Measurements from ENCODE around the gene LMO7.

GRCh38 chr13:75787249-75787928 lies 151.3 kb downstream of the LMO7 start:
- TF ChIP-seq, protein P1, sequence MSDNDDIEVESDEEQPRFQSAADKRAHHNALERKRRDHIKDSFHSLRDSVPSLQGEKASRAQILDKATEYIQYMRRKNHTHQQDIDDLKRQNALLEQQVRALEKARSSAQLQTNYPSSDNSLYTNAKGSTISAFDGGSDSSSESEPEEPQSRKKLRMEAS (CRISPR knock-in tag; IDR thresholded peaks at IDR 0.05) = no peak
- TF ChIP-seq CREM (CRISPR knock-in tag; IDR thresholded peaks at IDR 0.05) (no peak), NR2C2 (CRISPR knock-in tag; IDR thresholded peaks at IDR 0.05) (no peak)
- TF ChIP-seq, protein P2, sequence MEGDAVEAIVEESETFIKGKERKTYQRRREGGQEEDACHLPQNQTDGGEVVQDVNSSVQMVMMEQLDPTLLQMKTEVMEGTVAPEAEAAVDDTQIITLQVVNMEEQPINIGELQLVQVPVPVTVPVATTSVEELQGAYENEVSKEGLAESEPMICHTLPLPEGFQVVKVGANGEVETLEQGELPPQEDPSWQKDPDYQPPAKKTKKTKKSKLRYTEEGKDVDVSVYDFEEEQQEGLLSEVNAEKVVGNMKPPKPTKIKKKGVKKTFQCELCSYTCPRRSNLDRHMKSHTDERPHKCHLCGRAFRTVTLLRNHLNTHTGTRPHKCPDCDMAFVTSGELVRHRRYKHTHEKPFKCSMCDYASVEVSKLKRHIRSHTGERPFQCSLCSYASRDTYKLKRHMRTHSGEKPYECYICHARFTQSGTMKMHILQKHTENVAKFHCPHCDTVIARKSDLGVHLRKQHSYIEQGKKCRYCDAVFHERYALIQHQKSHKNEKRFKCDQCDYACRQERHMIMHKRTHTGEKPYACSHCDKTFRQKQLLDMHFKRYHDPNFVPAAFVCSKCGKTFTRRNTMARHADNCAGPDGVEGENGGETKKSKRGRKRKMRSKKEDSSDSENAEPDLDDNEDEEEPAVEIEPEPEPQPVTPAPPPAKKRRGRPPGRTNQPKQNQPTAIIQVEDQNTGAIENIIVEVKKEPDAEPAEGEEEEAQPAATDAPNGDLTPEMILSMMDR (IDR thresholded peaks at IDR 0.05) = no peak
- TF ChIP-seq, protein P3, sequence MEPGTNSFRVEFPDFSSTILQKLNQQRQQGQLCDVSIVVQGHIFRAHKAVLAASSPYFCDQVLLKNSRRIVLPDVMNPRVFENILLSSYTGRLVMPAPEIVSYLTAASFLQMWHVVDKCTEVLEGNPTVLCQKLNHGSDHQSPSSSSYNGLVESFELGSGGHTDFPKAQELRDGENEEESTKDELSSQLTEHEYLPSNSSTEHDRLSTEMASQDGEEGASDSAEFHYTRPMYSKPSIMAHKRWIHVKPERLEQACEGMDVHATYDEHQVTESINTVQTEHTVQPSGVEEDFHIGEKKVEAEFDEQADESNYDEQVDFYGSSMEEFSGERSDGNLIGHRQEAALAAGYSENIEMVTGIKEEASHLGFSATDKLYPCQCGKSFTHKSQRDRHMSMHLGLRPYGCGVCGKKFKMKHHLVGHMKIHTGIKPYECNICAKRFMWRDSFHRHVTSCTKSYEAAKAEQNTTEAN (CRISPR knock-in tag; IDR thresholded peaks at IDR 0.05) = no peak

Data from WTC11 (cell line).